ENCODE results near the gene CLCNKA.

DNA sequence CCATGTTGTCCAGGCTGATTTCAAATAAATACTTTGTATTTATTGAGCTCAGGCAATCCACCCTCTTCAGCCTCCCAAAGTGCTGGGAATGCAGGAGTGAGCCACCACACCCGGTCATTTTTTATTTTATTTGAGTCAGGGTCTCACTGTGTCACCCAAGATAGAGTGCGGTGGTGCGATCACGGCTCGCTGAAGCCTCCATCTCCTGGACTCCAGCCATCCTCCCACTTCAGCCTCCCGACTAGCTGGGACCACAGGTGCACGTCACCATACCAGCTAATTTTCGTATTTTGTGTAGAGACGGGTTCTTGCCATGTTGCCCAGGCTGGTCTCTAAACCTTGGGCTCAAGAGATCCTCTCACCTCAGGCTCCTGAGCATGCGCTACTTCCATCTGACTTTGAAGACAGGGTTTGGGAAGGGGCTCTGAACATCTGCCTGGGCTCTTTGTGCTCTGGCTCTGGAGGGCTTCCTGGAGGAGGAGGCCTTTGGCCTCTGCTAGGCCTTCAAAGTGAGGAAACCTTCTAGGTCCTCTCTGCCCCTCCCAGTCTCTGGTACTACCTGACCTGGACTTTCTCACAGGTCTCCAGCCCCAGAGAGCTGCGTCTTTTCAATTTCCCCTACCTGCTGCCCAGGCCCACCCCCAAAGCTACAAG is 9.8 kb upstream of the CLCNKA start:
- TF ChIP-seq, protein P1, sequence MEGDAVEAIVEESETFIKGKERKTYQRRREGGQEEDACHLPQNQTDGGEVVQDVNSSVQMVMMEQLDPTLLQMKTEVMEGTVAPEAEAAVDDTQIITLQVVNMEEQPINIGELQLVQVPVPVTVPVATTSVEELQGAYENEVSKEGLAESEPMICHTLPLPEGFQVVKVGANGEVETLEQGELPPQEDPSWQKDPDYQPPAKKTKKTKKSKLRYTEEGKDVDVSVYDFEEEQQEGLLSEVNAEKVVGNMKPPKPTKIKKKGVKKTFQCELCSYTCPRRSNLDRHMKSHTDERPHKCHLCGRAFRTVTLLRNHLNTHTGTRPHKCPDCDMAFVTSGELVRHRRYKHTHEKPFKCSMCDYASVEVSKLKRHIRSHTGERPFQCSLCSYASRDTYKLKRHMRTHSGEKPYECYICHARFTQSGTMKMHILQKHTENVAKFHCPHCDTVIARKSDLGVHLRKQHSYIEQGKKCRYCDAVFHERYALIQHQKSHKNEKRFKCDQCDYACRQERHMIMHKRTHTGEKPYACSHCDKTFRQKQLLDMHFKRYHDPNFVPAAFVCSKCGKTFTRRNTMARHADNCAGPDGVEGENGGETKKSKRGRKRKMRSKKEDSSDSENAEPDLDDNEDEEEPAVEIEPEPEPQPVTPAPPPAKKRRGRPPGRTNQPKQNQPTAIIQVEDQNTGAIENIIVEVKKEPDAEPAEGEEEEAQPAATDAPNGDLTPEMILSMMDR (IDR thresholded peaks at IDR 0.05; ENCODE audit: low read depth, low read length) = no peak
- no peak for TF ChIP-seq EZH2phosphoT487 (IDR thresholded peaks at IDR 0.05; ENCODE audit: low read depth)

Data from OCI-LY3 (cell line).